Panc1 (cell line): ENCODE results near the gene LHX3. TPM values are rescaled to one million over a fixed set of nuclear protein-coding genes. Genes with fewer than 3 reads are reported as not detected.
A peak's percentile ranks its signal among the peaks of the same experiment; 100 is the strongest.

Source experiments
- ATAC-seq: fragments of 200-7000 bp; cut with Tn5 transposase; 2 replicates; pipeline ENCODE4 v1.9.1; 2020; ENCODE audit warnings: mild to moderate bottlenecking, moderate library complexity
- BruUV-seq: library from RNA; stranded (reverse); fragments of 400-500 nt; replicated peaks from 2 replicates; lab custom pipeline; 2021; lab: Mats Ljungman, UMichigan
- CTCF ChIA-PET: fragments of 300-600 bp; sonication (Branson Sonifier 250); formaldehyde crosslinking; loops from one replicate; lab custom pipeline; 2022; ENCODE audit warnings: antibody characterized with exemption; lab: Charles Lee
- POLR2A ChIA-PET: fragments of 300-600 bp; sonication (Branson Sonifier 250); formaldehyde crosslinking; loops from one replicate; lab custom pipeline; 2022; ENCODE audit warnings: antibody characterized with exemption; lab: Charles Lee
- DNase-seq: peaks from one replicate; pipeline ENCODE4 v3.0.0-alpha.2; 2010; ENCODE audit warnings: low read depth, low spot score
- H3K27ac ChIP-seq: 2 replicates; pipeline ENCODE4 v1.5.1; 2011; ENCODE audit warnings: mild to moderate bottlenecking, low read length, inconsistent platforms
- H3K27me3 ChIP-seq: fragments of 200-500 bp; sonication (Bioruptor generic); 2 replicates; pipeline ENCODE4 v1.6.0; 2014; ENCODE audit warnings: low read length, inconsistent platforms; ENCODE audit not compliant: control insufficient read depth, insufficient read depth
- H3K36me3 ChIP-seq: fragments of 200-500 bp; sonication (Bioruptor generic); 2 replicates; pipeline ENCODE4 v1.5.1; 2014; ENCODE audit warnings: inconsistent platforms, mild to moderate bottlenecking, low read length, moderate library complexity; ENCODE audit not compliant: control insufficient read depth, insufficient read depth
- H3K4me1 ChIP-seq: 2 replicates; pipeline ENCODE4 v1.5.1; 2011; ENCODE audit warnings: inconsistent platforms, mild to moderate bottlenecking, low read length, moderate library complexity; ENCODE audit not compliant: control insufficient read depth, insufficient read depth
- H3K4me3 ChIP-seq, 2 experiments: 2 replicates each; pipeline ENCODE4 v1.5.1; 2011 to 2012; ENCODE audit warnings: low read depth in 2 of 2, low read length in 2 of 2, mild to moderate bottlenecking in 2 of 2, inconsistent platforms in 1 of 2, moderate library complexity in 1 of 2
- H3K9me3 ChIP-seq: fragments of 200-500 bp; sonication (Bioruptor generic); 2 replicates; pipeline ENCODE4 v1.5.1; 2014; ENCODE audit warnings: low read depth, mild to moderate bottlenecking, inconsistent platforms, low read length, moderate library complexity; ENCODE audit not compliant: control insufficient read depth, insufficient read depth
- CTCF ChIP-seq: fragments of 450-650 bp; IDR thresholded peaks from 2 replicates; pipeline ENCODE4 v1.5.1; 2017; ENCODE audit warnings: mild to moderate bottlenecking
- POLR2AphosphoS5 ChIP-seq: IDR thresholded peaks from 2 replicates; pipeline ENCODE4 v1.6.1; 2012; ENCODE audit warnings: mild to moderate bottlenecking, low read depth, low read length, moderate library complexity
- REST ChIP-seq, 2 experiments: IDR thresholded peaks; 2 replicates each; pipeline ENCODE4 v1.6.1; 2011 to 2012; ENCODE audit warnings: low read depth in 2 of 2, control low read depth in 1 of 2, low read length in 1 of 2, mild to moderate bottlenecking in 1 of 2, moderate library complexity in 1 of 2; ENCODE audit not compliant: insufficient read depth in 1 of 2
- SIN3A ChIP-seq: IDR thresholded peaks from 2 replicates; pipeline ENCODE4 v1.6.1; 2012; ENCODE audit warnings: low read depth, mild to moderate bottlenecking, low read length, moderate library complexity, borderline replicate concordance; ENCODE audit not compliant: insufficient read depth
- TCF7L2 ChIP-seq: IDR thresholded peaks from 2 replicates; pipeline ENCODE4 v1.6.1; 2011; ENCODE audit warnings: mild to moderate bottlenecking, low read depth, low read length, inconsistent platforms
- in situ Hi-C: cut with HindIII; loops from 2 replicates; pipeline ENCODE4 v1.10.0; 2016; ENCODE audit warnings: low sequenced_read_pairs, low pct_unique_long_range_greater_than_20kb
- intact Hi-C: fragments of 100-400 bp; cut with micrococcal nuclease; formaldehyde crosslinking; loops from one replicate; pipeline ENCODE4 v1.10.0; 2022; ENCODE audit not compliant: unreplicated experiment
- total RNA-seq: library from RNA; stranded (reverse); gene quantifications from one replicate; pipeline ENCODE4 v1.2.1, GENCODE V29; 2021; ENCODE audit not compliant: unreplicated experiment

LHX3 gene
- total RNA-seq, 1 experiment from 2014 or later: 0.13 TPM

GRCh38 chr9:136185596-136186366 is 19.1 kb downstream of the LHX3 start:
- TF ChIP-seq CTCF (no peak), REST (IDR thresholded peaks at IDR 0.05; ENCODE audit: insufficient read depth in 1 of 2, low read depth in 2 of 2, low read length in 1 of 2) (no peak), POLR2AphosphoS5 (no peak), TCF7L2 (no peak), SIN3A (no peak)
- Histone ChIP-seq H3K27me3 (no peaks in the 10 kb centered on the region), H3K4me1 (no peaks in the 10 kb centered on the region), H3K27ac (no peak overlapping the region), H3K9me3 (no peaks in the 10 kb centered on the region), H3K4me3 (no peak overlapping the region), H3K36me3 (no peaks in the 10 kb centered on the region)
- in situ Hi-C loops: no loop called here
- ATAC-seq (peak; percentile 14; the same call in 1 of the 2 replicates), DNase-seq (no peak)
- ChIA-PET POLR2A (no interaction called here), CTCF (no interaction called here)
- BruUV-seq: no TSS peak
- intact Hi-C loops: no loop called here

GRCh38 chr9:136185066-136185465 is 19.9 kb downstream of the LHX3 start:
- no peak overlapping the region for H3K27ac ChIP-seq
- POLR2A ChIA-PET: no interaction called here
- ATAC-seq (no peak), DNase-seq (no peak)
- intact Hi-C loops (no loop called here), in situ Hi-C loops (no loop called here)
- H3K27me3 ChIP-seq: no peaks in the 10 kb centered on the region
- no peaks in the 10 kb centered on the region for H3K4me1 ChIP-seq
- BruUV-seq: no TSS peak
- TF ChIP-seq SIN3A (no peak), CTCF (no peak), TCF7L2 (no peak), POLR2AphosphoS5 (no peak), REST (IDR thresholded peaks at IDR 0.05; ENCODE audit: insufficient read depth in 1 of 2, low read depth in 2 of 2, low read length in 1 of 2) (no peak)
- H3K9me3 ChIP-seq: no peaks in the 10 kb centered on the region
- H3K36me3 ChIP-seq: no peaks in the 10 kb centered on the region
- no peak overlapping the region for H3K4me3 ChIP-seq
- CTCF ChIA-PET: no interaction called here
